ENCODE measurements around the gene GSTCD. TPM values are rescaled to one million over a fixed set of nuclear protein-coding genes. Genes with fewer than 3 reads are reported as not detected.
"Not testable (repeated sequence)": the region's sequence is repeated elsewhere in the genome, so short reads cannot be mapped to it uniquely, and the experiment has no call there.

GSTCD gene
- total RNA-seq, 2 experiments from 2014 or later = 15.8 to 18.2 TPM

DNA sequence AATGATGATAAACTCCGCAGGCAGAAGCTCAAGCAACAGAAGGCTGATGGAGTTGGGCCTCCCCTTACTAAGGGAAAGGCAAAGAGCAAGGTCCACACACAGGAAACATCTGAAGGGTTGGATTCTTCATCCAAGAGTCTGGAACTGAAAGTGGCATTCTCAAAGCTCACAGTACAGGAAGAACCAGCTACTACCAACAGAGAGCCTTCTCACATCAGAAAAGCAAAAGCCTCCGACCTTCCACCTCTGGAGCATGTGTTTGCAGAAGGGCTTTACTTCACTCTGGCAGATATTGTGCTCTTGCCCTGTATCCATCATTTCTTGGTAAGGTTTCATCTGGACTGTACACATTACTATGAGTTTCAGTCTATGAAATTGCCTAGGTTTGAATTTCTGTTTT, 10.6 kb downstream of the GSTCD start:
- no peak overlapping the region for H3K4me3 Mint-ChIP-seq
- peaks cover 4% of the 10 kb centered on the region for H3K36me3 Mint-ChIP-seq (ENCODE audit: low read depth)
- H3K27ac Mint-ChIP-seq = no peak overlapping the region
- DNase-seq = no peak
- no peaks in the 10 kb centered on the region for H3K27me3 Mint-ChIP-seq (ENCODE audit: low read depth)
- CTCF ChIA-PET = interaction anchor here (0.7 kb wide), 1 partner anchor 9 kb away, joined by 3 read pairs; no protein-coding TSS in a partner anchor
- no peaks in the 10 kb centered on the region for H3K9me3 Mint-ChIP-seq
- intact Hi-C loops (cut with micrococcal nuclease) = no loop called here
- H3K4me1 Mint-ChIP-seq (ENCODE audit: low read depth) = no peaks in the 10 kb centered on the region

DNA sequence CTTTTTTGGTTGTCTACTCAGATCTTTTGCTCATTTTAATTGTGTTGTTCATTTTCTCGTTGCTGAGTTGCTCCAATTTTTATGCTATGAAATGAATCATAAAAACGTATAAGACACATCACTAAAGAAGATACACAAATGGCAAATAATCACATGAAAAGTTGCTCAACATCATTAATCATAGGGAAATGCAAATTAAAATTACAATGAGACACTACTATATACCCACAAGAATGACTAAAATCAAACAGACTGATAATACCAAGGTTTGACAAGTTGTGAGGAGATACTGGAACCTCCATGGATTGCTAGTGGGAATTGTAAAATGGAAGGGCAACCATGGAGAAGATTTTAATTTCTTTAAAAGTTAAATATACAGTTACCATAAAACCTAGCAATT, 17.0 kb downstream of the GSTCD start:
- H3K4me1 Mint-ChIP-seq (ENCODE audit: low read depth) = no peaks in the 10 kb centered on the region
- H3K9me3 Mint-ChIP-seq = peaks cover 10% of the 10 kb centered on the region
- CTCF ChIA-PET = no interaction called here
- intact Hi-C loops (cut with micrococcal nuclease) = no loop called here
- peaks cover 20% of the 10 kb centered on the region for H3K36me3 Mint-ChIP-seq (ENCODE audit: low read depth)
- no peaks in the 10 kb centered on the region for H3K27me3 Mint-ChIP-seq (ENCODE audit: low read depth)
- H3K27ac Mint-ChIP-seq = no peak overlapping the region
- H3K4me3 Mint-ChIP-seq = no peak overlapping the region
- no peak for DNase-seq

DNA sequence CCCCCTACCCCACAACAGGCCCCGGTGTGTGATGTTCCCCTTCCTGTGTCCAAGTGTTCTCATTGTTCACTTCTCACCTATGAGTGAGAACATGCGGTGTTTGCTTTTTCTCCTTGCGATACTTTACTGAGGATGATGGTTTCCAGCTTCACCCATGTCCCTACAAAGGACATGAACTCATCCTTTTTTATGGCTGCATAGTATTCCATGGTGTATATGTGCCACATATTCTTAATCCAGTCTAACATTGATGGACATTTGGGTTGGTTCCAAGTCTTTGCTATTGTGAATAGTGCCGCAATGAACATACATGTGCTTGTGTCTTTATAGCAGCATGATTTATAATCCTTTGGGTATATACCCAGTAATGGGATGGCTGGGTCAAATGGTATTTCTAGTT, 21.3 kb downstream of the GSTCD start:
- H3K27ac Mint-ChIP-seq; H3K27me3 Mint-ChIP-seq (ENCODE audit: low read depth); CTCF ChIA-PET; H3K4me3 Mint-ChIP-seq; intact Hi-C loops (cut with micrococcal nuclease); DNase-seq; H3K4me1 Mint-ChIP-seq (ENCODE audit: low read depth): not testable (repeated sequence)
- peaks cover 26% of the 10 kb centered on the region for H3K9me3 Mint-ChIP-seq
- H3K36me3 Mint-ChIP-seq (ENCODE audit: low read depth) = peaks cover 55% of the 10 kb centered on the region

DNA sequence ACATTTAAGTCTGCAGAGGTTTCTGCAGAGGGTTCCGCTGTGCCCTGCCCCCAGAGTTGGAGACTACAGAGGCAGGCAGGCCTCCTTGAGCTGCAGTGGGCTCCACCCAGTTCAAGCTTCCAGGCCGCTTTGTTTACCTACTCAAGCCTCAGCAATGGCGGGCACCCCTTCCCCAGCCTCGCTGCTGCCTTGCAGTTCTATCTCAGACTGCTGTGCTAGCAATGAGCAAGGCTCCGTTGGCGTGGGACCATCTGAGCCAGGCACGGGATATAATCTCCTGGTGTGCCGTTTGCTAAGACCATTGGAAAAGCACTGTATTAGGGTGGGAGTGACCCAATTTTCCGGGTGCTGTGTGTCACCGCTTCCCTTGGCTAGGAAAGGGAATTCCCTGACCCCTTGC, 26.6 kb downstream of the GSTCD start:
- Mint-ChIP-seq H3K36me3 (ENCODE audit: low read depth) (peaks cover 79% of the 10 kb centered on the region), H3K9me3 (peaks cover 36% of the 10 kb centered on the region)
- intact Hi-C loops (cut with micrococcal nuclease); CTCF ChIA-PET; H3K4me3 Mint-ChIP-seq; DNase-seq; H3K27ac Mint-ChIP-seq; H3K27me3 Mint-ChIP-seq (ENCODE audit: low read depth); H3K4me1 Mint-ChIP-seq (ENCODE audit: low read depth): not testable (repeated sequence)

DNA sequence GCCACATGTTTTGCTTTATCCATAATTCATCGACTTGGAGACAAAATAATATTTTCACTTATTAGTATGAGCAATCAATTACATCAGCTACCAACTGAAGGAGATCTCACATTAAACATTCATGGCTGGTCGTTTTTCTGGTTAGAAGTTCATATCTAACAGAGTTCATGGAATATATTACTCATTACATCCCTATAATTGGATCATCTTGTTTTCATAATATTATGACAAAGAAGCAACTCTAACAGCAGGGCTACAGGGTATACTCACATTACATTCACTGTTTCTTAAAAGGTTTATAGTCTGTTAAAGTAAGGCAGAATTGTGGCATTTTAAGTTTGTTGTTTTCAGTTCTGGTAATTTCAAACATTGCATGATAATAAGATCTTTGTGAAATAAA, 33.0 kb downstream of the GSTCD start:
- H3K27ac Mint-ChIP-seq = no peak overlapping the region
- H3K36me3 Mint-ChIP-seq (ENCODE audit: low read depth) = peaks cover 41% of the 10 kb centered on the region
- CTCF ChIA-PET = no interaction called here
- H3K27me3 Mint-ChIP-seq (ENCODE audit: low read depth) = no peaks in the 10 kb centered on the region
- H3K4me3 Mint-ChIP-seq = no peak overlapping the region
- peaks cover 14% of the 10 kb centered on the region for H3K9me3 Mint-ChIP-seq
- intact Hi-C loops (cut with micrococcal nuclease) = no loop called here
- H3K4me1 Mint-ChIP-seq (ENCODE audit: low read depth) = no peaks in the 10 kb centered on the region
- no peak for DNase-seq

DNA sequence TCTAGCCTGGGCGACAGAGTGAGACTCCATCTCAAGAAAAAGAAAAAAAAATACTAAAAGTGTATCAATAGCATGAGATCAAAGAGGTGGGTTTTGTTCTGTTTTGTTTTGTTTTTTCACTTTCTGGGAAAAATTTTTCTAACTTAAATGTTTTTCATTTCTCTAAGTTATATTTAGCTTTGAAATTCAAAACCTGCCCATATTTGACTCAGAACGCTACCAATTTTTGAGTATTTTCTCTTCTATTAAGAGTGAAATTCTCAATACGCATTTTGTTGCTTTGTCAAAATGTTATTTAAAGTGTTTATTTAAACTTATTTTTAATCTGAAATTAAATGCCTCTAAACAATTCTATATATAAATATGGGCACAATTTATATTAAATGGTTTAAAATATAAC, 39.6 kb downstream of the GSTCD start:
- CTCF ChIA-PET = no interaction called here
- H3K36me3 Mint-ChIP-seq (ENCODE audit: low read depth) = peaks cover 3% of the 10 kb centered on the region
- no peaks in the 10 kb centered on the region for H3K9me3 Mint-ChIP-seq
- H3K27me3 Mint-ChIP-seq (ENCODE audit: low read depth) = no peaks in the 10 kb centered on the region
- no peak overlapping the region for H3K27ac Mint-ChIP-seq
- no peak overlapping the region for H3K4me3 Mint-ChIP-seq
- peaks cover 2% of the 10 kb centered on the region for H3K4me1 Mint-ChIP-seq (ENCODE audit: low read depth)
- no peak for DNase-seq
- intact Hi-C loops (cut with micrococcal nuclease) = no loop called here

DNA sequence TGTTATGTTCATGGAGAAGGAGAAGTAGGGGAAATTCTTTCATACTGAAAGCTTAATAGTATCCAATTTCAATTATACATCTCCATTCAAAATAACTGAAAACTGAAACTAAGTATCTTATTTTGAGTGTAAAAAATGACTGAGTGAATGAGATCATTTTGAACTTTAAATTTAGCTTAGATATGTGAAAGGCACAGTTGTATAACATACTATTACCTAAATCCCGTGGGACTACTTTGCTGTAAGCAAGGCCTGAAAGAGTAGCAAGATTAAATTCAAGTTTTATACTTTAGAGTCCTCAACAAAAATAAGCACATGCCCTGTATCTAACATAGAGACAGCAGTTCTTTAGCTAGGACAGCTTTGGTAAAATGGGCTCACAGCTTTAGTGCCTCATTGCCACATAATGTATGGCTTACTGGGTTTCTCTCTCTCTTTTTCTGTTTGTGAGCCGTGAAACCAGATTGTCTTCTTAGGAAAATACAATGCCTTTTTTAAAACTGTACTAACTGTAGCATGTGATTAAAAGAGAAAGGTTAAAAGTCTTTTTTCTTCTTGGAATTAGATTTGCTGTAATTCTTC, 43.2 kb downstream of the GSTCD start:
- Mint-ChIP-seq H3K4me3 (no peak overlapping the region), H3K27me3 (ENCODE audit: low read depth) (no peaks in the 10 kb centered on the region), H3K27ac (no peak overlapping the region), H3K4me1 (ENCODE audit: low read depth) (peaks cover 4% of the 10 kb centered on the region), H3K9me3 (no peaks in the 10 kb centered on the region), H3K36me3 (ENCODE audit: low read depth) (peaks cover 1% of the 10 kb centered on the region)
- intact Hi-C loops (cut with micrococcal nuclease) = no loop called here
- DNase-seq = no peak
- CTCF ChIA-PET = no interaction called here

DNA sequence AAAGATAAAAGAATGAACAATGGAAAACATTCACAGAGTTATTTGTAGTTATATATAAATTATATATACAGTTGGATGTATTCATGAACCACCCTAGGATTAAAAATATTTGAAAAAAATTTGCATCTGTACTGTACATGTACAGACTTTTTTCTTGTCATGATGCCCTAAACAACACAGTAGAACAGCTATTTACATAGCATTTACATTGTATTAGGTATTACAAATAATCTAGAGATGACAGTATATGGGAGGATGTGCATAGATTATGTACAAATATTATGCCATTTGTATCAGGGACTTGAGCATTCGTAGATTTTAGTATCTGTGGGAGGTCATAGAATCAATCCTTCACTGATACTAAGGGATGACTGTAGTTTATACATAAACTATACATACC, 44.8 kb downstream of the GSTCD start:
- Mint-ChIP-seq H3K4me1 (ENCODE audit: low read depth) (peaks cover 4% of the 10 kb centered on the region), H3K27ac (no peak overlapping the region)
- intact Hi-C loops (cut with micrococcal nuclease) = no loop called here

DNA sequence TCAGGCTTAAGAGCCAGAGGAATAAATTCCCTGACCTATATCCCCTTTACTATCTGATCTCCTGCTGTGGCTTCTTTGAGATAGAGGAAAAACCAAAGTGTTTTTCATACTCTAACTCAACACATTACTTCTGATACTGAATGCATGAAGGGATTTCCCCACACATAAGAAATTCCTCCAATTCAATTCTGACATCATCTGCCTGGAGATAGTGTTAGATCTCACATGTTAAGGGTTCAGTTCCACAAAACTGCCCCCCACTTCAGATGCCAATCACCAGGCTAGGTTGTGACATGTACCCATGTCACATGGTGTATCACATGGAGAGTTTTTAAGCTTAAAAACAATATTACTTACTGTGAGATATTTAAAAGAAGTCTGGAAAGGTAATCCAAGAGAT, 46.8 kb downstream of the GSTCD start:
- Mint-ChIP-seq H3K4me3 (no peak overlapping the region), H3K27me3 (ENCODE audit: low read depth) (no peaks in the 10 kb centered on the region), H3K9me3 (no peaks in the 10 kb centered on the region), H3K27ac (no peak overlapping the region), H3K4me1 (ENCODE audit: low read depth) (peaks cover 4% of the 10 kb centered on the region), H3K36me3 (ENCODE audit: low read depth) (no peaks in the 10 kb centered on the region)
- no peak for DNase-seq
- intact Hi-C loops (cut with micrococcal nuclease) = no loop called here
- CTCF ChIA-PET = interaction anchor here (0.6 kb wide), 2 partner anchors 595 to 618 kb away, joined by 3 read pairs; no protein-coding TSS in a partner anchor

More for the DNA sequence above, 44.8 kb downstream of the GSTCD start:
- Mint-ChIP-seq H3K4me3 (no peak overlapping the region), H3K9me3 (no peaks in the 10 kb centered on the region), H3K36me3 (ENCODE audit: low read depth) (no peaks in the 10 kb centered on the region), H3K27me3 (ENCODE audit: low read depth) (no peaks in the 10 kb centered on the region)
- no peak for DNase-seq
- CTCF ChIA-PET = interaction anchor here (0.7 to 1.1 kb wide), 3 partner anchors 11 to 205 kb away, joined by 3 to 5 read pairs (median 3); no protein-coding TSS in a partner anchor

DNA sequence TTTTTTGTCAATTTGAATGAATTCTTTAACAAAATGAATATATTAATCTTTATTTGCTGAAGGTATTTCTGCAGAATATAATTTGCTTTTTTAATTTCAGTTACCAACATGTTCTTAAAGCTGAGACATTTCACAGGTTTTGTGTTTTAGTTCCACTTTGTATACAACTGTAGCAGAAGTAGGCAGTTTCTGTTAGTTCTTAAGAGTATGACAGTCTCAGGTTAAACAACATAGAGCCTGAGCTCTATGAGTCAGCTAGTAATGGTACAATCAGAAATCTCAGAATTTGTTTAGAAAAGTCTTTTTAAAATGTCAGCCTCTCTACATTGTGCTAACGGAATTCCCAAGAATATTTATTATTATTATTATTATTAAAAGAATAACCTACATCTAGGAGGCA, 50.4 kb downstream of the GSTCD start:
- H3K27me3 Mint-ChIP-seq (ENCODE audit: low read depth) = no peaks in the 10 kb centered on the region
- CTCF ChIA-PET = no interaction called here
- no peak overlapping the region for H3K4me3 Mint-ChIP-seq
- DNase-seq = no peak
- no peak overlapping the region for H3K27ac Mint-ChIP-seq
- no peaks in the 10 kb centered on the region for H3K9me3 Mint-ChIP-seq
- H3K36me3 Mint-ChIP-seq (ENCODE audit: low read depth) = no peaks in the 10 kb centered on the region
- peaks cover 2% of the 10 kb centered on the region for H3K4me1 Mint-ChIP-seq (ENCODE audit: low read depth)
- intact Hi-C loops (cut with micrococcal nuclease) = no loop called here

DNA sequence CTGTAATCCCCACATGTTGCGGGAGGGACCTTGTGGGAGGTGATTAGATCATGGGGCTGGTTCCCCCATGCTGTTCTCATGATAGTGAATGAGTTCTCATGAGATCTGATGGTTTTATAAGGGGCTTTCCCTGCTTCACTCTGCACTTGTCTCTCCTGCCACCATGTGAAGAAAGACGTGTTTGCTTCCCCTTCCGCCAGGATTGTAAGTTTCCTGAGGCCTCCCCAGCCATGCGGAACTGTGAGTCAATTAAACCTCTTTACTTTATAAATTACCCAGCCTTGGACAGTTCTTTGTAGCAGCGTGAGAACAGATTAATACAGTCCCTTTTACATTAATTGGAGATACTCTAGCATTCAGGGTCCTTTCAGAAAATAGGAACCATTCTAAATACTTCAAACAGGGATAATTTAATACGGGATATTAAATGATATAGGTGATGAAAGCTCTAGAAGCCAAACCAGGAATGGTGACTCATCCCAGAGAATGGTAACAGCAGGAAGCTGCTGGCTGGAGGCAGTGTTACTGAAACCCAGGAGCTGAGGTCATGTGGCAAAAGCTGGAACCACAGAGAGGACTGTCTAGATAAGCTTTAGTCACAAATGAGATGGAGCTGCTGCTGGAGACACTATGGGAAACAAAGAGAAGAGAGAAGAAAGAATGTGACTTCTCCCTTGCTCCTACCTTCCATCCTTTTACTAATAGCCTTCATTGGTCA, 57.3 kb downstream of the GSTCD start:
- CTCF ChIA-PET = no interaction called here
- no peak overlapping the region for H3K27ac Mint-ChIP-seq
- H3K4me1 Mint-ChIP-seq (ENCODE audit: low read depth) = no peaks in the 10 kb centered on the region
- no peaks in the 10 kb centered on the region for H3K27me3 Mint-ChIP-seq (ENCODE audit: low read depth)
- H3K9me3 Mint-ChIP-seq = peaks cover 7% of the 10 kb centered on the region
- intact Hi-C loops (cut with micrococcal nuclease) = no loop called here
- no peak overlapping the region for H3K4me3 Mint-ChIP-seq
- DNase-seq = no peak
- peaks cover 14% of the 10 kb centered on the region for H3K36me3 Mint-ChIP-seq (ENCODE audit: low read depth)

DNA sequence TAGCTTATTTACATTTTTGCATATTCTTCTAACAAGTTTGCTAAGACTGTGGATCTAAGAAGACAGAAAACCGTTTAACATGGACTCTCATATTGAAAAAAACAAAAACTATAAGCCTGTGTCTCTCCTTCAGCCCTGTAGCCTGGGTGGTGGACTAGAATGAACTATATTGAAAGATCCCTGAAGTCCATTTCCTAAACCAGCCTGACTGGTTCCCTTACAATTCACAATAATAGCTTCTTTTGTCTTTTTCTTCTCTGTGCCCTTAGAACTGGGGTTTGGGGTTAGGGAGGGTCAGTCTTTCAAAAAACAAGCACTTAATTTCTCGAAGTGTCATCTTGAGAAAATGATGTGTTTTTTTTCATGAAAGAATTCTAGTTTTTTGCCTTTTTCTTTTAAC, 59.0 kb downstream of the GSTCD start:
- intact Hi-C loops (cut with micrococcal nuclease) = no loop called here
- Mint-ChIP-seq H3K27me3 (ENCODE audit: low read depth) (no peaks in the 10 kb centered on the region), H3K9me3 (peaks cover 16% of the 10 kb centered on the region), H3K27ac (no peak overlapping the region), H3K4me3 (no peak overlapping the region), H3K4me1 (ENCODE audit: low read depth) (no peaks in the 10 kb centered on the region), H3K36me3 (ENCODE audit: low read depth) (peaks cover 24% of the 10 kb centered on the region)
- DNase-seq = no peak
- CTCF ChIA-PET = interaction anchor here (0.7 kb wide), 1 partner anchor 837 kb away, joined by 3 read pairs; no protein-coding TSS in a partner anchor

DNA sequence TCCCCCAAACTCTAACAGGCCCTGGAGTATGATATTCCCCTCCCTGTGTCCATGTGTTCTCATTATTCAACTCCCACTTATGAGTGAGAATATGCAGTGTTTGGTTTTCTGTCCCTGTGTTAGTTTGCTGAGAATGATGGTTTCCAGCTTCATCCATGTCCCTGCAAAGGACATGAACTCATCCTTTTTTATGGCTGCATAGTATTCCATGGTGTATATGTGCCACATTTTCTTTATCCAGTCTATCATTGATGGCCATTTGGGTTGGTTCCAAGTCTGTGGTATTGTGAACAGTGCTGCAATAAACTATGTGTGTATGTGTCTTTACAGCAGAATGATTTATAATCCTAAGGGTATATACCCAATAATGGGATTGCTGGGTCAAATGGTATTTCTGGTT, 61.9 kb downstream of the GSTCD start:
- H3K4me1 Mint-ChIP-seq (ENCODE audit: low read depth); H3K4me3 Mint-ChIP-seq; H3K27ac Mint-ChIP-seq; intact Hi-C loops (cut with micrococcal nuclease); CTCF ChIA-PET; DNase-seq; H3K27me3 Mint-ChIP-seq (ENCODE audit: low read depth): not testable (repeated sequence)
- Mint-ChIP-seq H3K9me3 (peaks cover 26% of the 10 kb centered on the region), H3K36me3 (ENCODE audit: low read depth) (peaks cover 36% of the 10 kb centered on the region)

Data from activated naive CD4-positive, alpha-beta T cell treated with anti-CD3 and anti-CD28 coated beads for 36 hours (primary cell).